Astrocyte (in vitro differentiated cells and primary cell): ENCODE results near the gene LSG1. TPM values are rescaled to one million over a fixed set of nuclear protein-coding genes. Genes with fewer than 3 reads are reported as not detected.

ENCODE experiments used
- DNase-seq: peaks from one replicate; pipeline ENCODE4 v3.0.0-alpha.2; 2010; ENCODE audit warnings: low read depth
- FAIRE-seq: peaks from 2 replicates; lab custom pipeline; 2011; peaks lifted over from hg19 to GRCh38; lab: Jason Lieb, UNC
- H2AFZ ChIP-seq: 2 replicates; pipeline ENCODE4 v1.6.0; 2012; ENCODE audit warnings: low read depth, low read length, inconsistent platforms
- H3K27ac ChIP-seq: 2 replicates; pipeline ENCODE4 v1.5.1; 2011; ENCODE audit warnings: low read depth, low read length, inconsistent platforms
- H3K27me3 ChIP-seq: 2 replicates; pipeline ENCODE4 v1.6.0; 2011; ENCODE audit warnings: low read length, inconsistent platforms; ENCODE audit not compliant: insufficient read depth
- H3K36me3 ChIP-seq: 2 replicates; pipeline ENCODE4 v1.5.1; 2011; ENCODE audit warnings: low read length, inconsistent platforms; ENCODE audit not compliant: insufficient read depth
- H3K4me1 ChIP-seq: 2 replicates; pipeline ENCODE4 v1.5.1; 2011; ENCODE audit warnings: low read length, inconsistent platforms; ENCODE audit not compliant: insufficient read depth
- H3K4me2 ChIP-seq: 2 replicates; pipeline ENCODE4 v1.6.0; 2012; ENCODE audit warnings: low read length, inconsistent platforms
- H3K4me3 ChIP-seq: 2 replicates; pipeline ENCODE4 v1.5.1; 2011; ENCODE audit warnings: low read depth, mild to moderate bottlenecking, low read length, inconsistent platforms; ENCODE audit not compliant: insufficient read depth
- H3K79me2 ChIP-seq: 2 replicates; pipeline ENCODE4 v1.6.0; 2012; ENCODE audit warnings: mild to moderate bottlenecking, low read length, inconsistent platforms; ENCODE audit not compliant: insufficient read depth
- H3K9ac ChIP-seq: 2 replicates; pipeline ENCODE4 v1.6.0; 2012; ENCODE audit warnings: mild to moderate bottlenecking, low read length, inconsistent platforms
- H3K9me3 ChIP-seq: 2 replicates; pipeline ENCODE4 v1.5.1; 2012; ENCODE audit warnings: low read depth, mild to moderate bottlenecking, low read length, inconsistent platforms; ENCODE audit not compliant: insufficient read depth
- H4K20me1 ChIP-seq: 2 replicates; pipeline ENCODE4 v1.6.0; 2012; ENCODE audit warnings: low read length, inconsistent platforms; ENCODE audit not compliant: insufficient read depth
- H3K27ac Mint-ChIP-seq: one replicate; pipeline ENCODE4 v1.8.0; 2021; ENCODE audit warnings: mild to moderate bottlenecking, mixed read lengths; ENCODE audit not compliant: unreplicated experiment
- H3K27me3 Mint-ChIP-seq: one replicate; pipeline ENCODE4 v1.8.0; 2021; ENCODE audit warnings: low read depth, mixed read lengths; ENCODE audit not compliant: unreplicated experiment
- H3K36me3 Mint-ChIP-seq: one replicate; pipeline ENCODE4 v1.8.0; 2021; ENCODE audit warnings: low read depth, mixed read lengths; ENCODE audit not compliant: unreplicated experiment
- H3K4me1 Mint-ChIP-seq: one replicate; pipeline ENCODE4 v1.8.0; 2021; ENCODE audit warnings: low read depth, mixed read lengths; ENCODE audit not compliant: unreplicated experiment
- H3K4me3 Mint-ChIP-seq: one replicate; pipeline ENCODE4 v1.8.0; 2021; ENCODE audit warnings: mild to moderate bottlenecking, moderate library complexity, mixed read lengths; ENCODE audit not compliant: unreplicated experiment
- H3K9me3 Mint-ChIP-seq: one replicate; pipeline ENCODE4 v1.8.0; 2021; ENCODE audit warnings: mild to moderate bottlenecking, mixed read lengths; ENCODE audit not compliant: unreplicated experiment
- EZH2 ChIP-seq: IDR thresholded peaks from 2 replicates; pipeline ENCODE4 v1.6.1; 2012; ENCODE audit warnings: mild to moderate bottlenecking, low read length, inconsistent platforms; ENCODE audit not compliant: insufficient read depth
- total RNA-seq: library from RNA; stranded (reverse); gene quantifications from 2 replicates; pipeline ENCODE4 v1.2.1, GENCODE V29; 2021
- TF ChIP-seq, protein P1 (sequence below): IDR thresholded peaks from 2 replicates; pipeline ENCODE4 v1.5.1; 2011; ENCODE audit warnings: low read depth, mild to moderate bottlenecking, inconsistent platforms, low read length, moderate library complexity; ENCODE audit not compliant: insufficient read depth

LSG1 gene
- total RNA-seq, 1 donor from 2014 or later, result 38.4 TPM

DNA sequence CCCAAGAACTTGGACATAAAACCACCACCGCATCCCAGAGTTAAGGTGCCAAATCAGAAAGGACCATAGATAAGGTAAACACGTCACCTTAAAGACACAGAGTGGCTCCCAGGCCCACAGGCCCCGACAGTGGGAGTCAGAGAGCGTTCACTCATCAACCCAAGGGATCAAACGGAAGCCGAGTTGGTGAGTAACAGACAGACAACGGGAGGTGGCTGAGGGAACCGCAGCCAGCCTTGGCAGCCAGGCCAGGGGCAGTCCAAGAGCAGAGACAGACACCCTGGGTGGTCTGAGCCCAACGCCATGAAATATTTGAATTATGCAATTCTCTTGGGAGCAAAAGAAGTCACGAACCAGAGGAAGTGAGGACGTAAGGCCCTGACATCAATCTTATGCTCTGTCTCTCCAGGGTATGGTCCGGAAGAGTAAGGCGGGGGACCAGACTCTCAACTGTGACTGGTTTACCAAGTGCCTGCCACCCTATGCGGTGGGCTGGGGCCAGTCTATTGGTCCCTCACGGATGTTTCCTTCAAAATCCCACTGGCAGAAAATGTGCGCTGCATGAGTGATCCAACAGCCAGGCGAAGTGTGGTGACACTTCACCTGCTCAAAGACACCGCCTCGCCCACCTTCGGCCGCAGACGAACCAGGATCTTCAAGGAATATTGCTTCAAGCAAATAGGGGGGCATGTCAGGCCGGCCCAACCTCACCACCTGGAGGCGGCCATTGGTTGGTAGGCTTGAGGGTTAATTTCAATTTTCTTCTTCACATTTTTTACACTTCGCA, 73.0 kb downstream of the LSG1 start:
- no peak overlapping the region for H2AFZ ChIP-seq
- peak overlapping the region; percentile 62 for H3K9ac ChIP-seq
- no peak overlapping the region for H3K4me3 Mint-ChIP-seq

DNA sequence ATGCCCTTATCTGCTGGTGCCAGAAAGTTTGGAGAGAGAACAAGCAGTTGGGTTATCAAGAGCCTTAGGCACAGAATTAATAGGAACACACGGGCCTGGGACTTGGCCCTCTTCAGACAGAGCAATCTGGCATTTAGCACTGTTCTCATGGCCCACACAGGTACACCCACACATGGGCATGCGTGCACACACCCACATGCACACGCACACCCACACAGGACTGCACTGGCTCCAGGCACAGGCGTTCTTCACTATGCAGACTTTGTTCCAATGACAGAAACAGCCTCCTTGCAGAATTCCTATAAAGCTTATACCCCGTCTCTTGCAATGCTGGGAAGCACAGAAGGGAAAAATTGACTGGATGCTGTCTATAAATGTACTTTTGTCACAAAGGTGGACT, 75.1 kb downstream of the LSG1 start:
- no peak for DNase-seq
- Mint-ChIP-seq H3K27ac (no peak overlapping the region), H3K4me3 (no peak overlapping the region), H3K9me3 (no peaks in the 10 kb centered on the region), H3K4me1 (peaks cover 14% of the 10 kb centered on the region), H3K36me3 (peaks cover 8% of the 10 kb centered on the region), H3K27me3 (peaks cover 2% of the 10 kb centered on the region)
- H3K27ac ChIP-seq, result no peak overlapping the region
- H4K20me1 ChIP-seq, result no peaks in the 10 kb centered on the region
- FAIRE-seq, result no peak
- no peaks in the 10 kb centered on the region for H3K9me3 ChIP-seq
- no peaks in the 10 kb centered on the region for H3K27me3 ChIP-seq
- peaks cover 35% of the 10 kb centered on the region for H3K4me1 ChIP-seq
- no peak overlapping the region for H3K9ac ChIP-seq
- no peaks in the 10 kb centered on the region for H3K79me2 ChIP-seq
- TF ChIP-seq, protein P1, sequence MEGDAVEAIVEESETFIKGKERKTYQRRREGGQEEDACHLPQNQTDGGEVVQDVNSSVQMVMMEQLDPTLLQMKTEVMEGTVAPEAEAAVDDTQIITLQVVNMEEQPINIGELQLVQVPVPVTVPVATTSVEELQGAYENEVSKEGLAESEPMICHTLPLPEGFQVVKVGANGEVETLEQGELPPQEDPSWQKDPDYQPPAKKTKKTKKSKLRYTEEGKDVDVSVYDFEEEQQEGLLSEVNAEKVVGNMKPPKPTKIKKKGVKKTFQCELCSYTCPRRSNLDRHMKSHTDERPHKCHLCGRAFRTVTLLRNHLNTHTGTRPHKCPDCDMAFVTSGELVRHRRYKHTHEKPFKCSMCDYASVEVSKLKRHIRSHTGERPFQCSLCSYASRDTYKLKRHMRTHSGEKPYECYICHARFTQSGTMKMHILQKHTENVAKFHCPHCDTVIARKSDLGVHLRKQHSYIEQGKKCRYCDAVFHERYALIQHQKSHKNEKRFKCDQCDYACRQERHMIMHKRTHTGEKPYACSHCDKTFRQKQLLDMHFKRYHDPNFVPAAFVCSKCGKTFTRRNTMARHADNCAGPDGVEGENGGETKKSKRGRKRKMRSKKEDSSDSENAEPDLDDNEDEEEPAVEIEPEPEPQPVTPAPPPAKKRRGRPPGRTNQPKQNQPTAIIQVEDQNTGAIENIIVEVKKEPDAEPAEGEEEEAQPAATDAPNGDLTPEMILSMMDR, result no peak
- no peak for TF ChIP-seq EZH2
- no peak overlapping the region for H3K4me2 ChIP-seq
- H3K36me3 ChIP-seq, result peaks cover 2% of the 10 kb centered on the region
- H3K4me3 ChIP-seq, result no peak overlapping the region
- no peak overlapping the region for H2AFZ ChIP-seq

More for the DNA sequence above, 73.0 kb downstream of the LSG1 start:
- H3K36me3 ChIP-seq, result peaks cover 2% of the 10 kb centered on the region
- DNase-seq, result peak; percentile 100
- Mint-ChIP-seq H3K27ac (peak overlapping the region; percentile 16), H3K9me3 (no peaks in the 10 kb centered on the region), H3K27me3 (peaks cover 2% of the 10 kb centered on the region), H3K4me1 (peaks cover 7% of the 10 kb centered on the region), H3K36me3 (peaks cover 12% of the 10 kb centered on the region)
- H4K20me1 ChIP-seq, result no peaks in the 10 kb centered on the region
- peaks cover 20% of the 10 kb centered on the region for H3K4me1 ChIP-seq
- no peaks in the 10 kb centered on the region for H3K27me3 ChIP-seq
- no peak for TF ChIP-seq EZH2
- TF ChIP-seq, protein P1, result no peak
- FAIRE-seq, result peak; percentile 63
- H3K27ac ChIP-seq, result peak overlapping the region; percentile 89
- H3K9me3 ChIP-seq, result no peaks in the 10 kb centered on the region
- H3K4me3 ChIP-seq, result no peak overlapping the region
- H3K4me2 ChIP-seq, result peak overlapping the region; percentile 47
- no peaks in the 10 kb centered on the region for H3K79me2 ChIP-seq
